Thyroid gland (tissue), 4 donors: ENCODE data around the gene NADK.

ENCODE experiments used
- CTCF ChIP-seq, 6 experiments: fragments of 200-600 bp in 3 of 6; fragments of 450-650 bp in 3 of 6; sonication (generic) in 3 of 6; IDR thresholded peaks; one replicate each; pipeline ENCODE4 v1.5.1; 2016 to 2019; ENCODE audit warnings: antibody characterized with exemption in 6 of 6, mild to moderate bottlenecking in 2 of 6, inconsistent platforms in 1 of 6, moderate library complexity in 1 of 6
- POLR2A ChIP-seq, 2 donors: fragments of 450-650 bp; IDR thresholded peaks; one replicate each; pipeline ENCODE4 v1.6.1; 2017; ENCODE audit warnings: antibody characterized with exemption in 2 of 2, mild to moderate bottlenecking in 2 of 2, moderate library complexity in 1 of 2

GRCh38 chr1:1788136-1788535, 9.9 kb upstream of the NADK start:
- TF ChIP-seq CTCF (IDR thresholded peaks at IDR 0.05) (no peak), POLR2A (IDR thresholded peaks at IDR 0.05) (no peak)
